OCI-M2 (cell line): ENCODE data around the gene ZNF611.
"Not testable (repeated sequence)": the region's sequence is repeated elsewhere in the genome, so short reads cannot be mapped to it uniquely, and the experiment has no call there.

ENCODE experiments used
- DNase-seq: peaks from one replicate; lab custom pipeline; 2025; ENCODE audit not compliant: unreplicated experiment; lab: John Stamatoyannopoulos, UW

Gene ZNF611

GRCh38 chr19:52687684-52688083, 47.2 kb downstream of the ZNF611 start:
- DNase-seq, result no peak

- DNase-seq, result no peak
Observed at GRCh38 chr19:52685811-52686210, 49.0 kb downstream of the ZNF611 start.

DNA sequence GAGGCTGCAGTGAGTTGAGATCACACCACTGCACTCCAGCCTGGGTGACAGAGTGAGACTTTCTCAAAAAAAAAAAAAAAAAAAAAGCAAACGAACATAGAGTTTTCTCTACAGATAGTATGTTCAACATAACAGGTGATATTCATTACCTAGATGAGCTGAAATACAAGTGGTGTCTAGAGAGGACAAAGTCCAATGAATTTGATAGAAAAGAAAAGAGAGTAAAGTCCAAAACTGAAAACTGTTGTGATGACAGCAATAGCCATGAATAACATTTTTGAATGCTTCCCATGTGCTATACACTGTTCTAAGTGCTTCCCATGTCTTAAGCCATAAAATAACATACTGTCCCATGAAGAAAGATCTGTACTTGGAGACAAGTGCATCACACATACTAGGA, 53.6 kb downstream of the ZNF611 start:
- not testable (repeated sequence) for DNase-seq

- DNase-seq, result no peak
Observed at GRCh38 chr19:52679598-52679997, 55.2 kb downstream of the ZNF611 start.

DNA sequence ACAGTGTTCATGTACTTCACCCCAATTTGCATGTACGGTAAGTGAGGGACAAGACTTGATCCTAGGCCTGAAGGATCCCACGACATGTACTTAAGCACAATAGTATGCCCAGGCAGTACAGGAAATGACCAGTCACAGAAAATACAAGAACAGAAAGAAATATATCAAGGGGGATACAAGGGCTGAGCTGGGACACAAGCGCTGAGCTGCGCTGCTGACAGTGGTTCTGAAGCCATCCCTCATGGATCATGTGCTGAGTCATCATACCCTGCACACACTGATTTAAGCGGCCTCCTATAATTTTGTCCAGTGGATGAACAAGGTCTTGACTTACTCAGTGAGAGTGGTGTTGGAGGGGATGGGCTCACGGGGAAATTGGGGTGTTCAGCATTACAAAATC, 59.6 kb downstream of the ZNF611 start:
- DNase-seq, result not testable (repeated sequence)

DNA sequence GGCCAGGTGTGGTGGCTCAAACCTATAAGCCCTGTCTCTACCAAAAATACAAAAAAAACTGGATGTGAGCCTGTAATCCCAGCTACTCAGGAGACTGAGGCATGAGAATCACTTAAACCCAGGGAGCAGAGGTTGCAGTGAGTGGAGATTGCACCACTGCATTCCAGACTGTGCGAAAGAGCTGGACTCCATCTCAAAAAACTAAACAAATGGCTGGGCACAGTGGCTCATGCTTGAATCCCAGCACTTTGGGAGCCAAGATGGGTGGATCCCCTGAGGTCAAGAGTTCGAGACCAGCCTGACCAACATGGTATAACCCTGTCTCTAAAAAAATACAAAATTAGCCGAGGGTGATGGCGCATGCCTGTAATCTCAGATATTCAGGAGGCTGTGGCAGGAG, 61.8 kb downstream of the ZNF611 start:
- DNase-seq, result no peak

DNA sequence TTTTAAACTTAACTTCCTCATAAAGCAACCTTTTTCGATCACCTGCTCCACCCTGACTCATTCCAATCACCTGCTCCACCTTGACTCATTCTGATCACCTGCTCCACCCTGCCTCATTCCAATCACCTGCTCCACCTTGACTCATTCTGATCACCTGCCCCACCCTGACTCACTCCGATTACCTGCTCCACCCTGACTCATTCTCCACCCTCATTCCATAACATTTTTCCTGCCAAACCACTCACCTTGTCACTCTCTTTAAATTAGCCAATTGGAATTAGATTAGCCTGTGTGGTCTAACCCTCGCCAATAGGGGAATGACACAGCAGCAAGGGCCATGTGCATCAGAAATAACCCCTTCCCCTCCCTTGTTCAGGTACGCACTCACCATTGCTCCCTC, 64.8 kb downstream of the ZNF611 start:
- DNase-seq, result no peak

DNA sequence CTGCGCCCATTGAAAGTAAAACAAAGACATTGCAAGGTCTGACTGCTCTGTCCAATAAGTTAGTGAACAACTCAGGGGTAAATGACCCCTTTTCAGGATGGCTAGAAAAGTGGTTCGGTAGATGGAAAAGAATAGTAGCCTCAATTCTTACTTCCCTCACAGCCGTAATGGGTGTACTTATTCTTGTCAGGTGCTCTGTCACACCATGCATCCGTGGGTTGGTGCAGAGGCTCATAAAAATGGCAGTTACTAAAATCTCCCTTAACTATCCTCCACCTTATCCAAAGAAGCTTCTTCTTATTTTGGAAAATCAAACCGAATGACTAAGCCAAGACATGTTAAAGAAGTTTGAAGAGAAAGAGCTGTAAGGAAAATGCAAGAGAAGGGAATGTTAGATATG, 65.3 kb downstream of the ZNF611 start:
- no peak for DNase-seq

DNA sequence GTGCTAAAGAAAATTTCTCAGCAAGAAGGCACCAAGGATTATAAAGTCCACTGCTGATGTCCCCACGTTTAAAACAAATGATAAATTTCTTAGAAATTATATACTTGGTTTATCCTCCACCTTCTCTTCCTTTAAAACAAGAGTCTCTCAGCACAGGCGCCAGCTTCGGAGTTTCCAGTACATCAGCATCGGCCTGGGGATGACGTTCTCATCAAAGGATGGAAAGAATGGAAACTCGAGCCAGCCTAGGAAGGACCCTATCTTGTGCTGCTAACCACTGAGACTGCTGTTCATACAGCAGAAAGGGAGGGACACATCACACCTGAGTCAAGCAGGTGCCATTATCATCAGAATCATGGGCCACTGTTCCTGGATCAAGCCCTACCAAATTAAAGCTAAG, 66.9 kb downstream of the ZNF611 start:
- no peak for DNase-seq

DNA sequence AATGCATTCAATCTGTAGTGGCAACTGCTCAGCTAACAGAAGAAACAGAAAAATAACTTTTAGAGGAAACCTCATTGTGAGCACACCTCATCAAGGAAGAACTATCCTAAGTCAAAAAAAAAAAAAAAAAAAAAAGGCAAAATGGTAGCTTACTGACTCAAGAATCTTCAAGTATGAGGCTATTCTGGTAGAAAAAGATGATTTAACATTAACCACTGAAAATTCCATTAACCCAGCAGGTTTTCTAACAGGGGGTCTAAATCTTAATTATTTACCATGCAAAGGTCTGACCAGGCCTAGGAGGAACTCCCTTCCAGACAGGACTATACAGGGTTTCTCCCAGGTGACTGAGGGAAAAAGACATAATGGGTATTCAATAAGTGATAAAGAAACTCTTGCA, 68.3 kb downstream of the ZNF611 start:
- no peak for DNase-seq

GRCh38 chr19:52665529-52665928, 69.3 kb downstream of the ZNF611 start:
- no peak for DNase-seq

- no peak for DNase-seq
Observed at GRCh38 chr19:52665027-52665426, 69.8 kb downstream of the ZNF611 start.

DNA sequence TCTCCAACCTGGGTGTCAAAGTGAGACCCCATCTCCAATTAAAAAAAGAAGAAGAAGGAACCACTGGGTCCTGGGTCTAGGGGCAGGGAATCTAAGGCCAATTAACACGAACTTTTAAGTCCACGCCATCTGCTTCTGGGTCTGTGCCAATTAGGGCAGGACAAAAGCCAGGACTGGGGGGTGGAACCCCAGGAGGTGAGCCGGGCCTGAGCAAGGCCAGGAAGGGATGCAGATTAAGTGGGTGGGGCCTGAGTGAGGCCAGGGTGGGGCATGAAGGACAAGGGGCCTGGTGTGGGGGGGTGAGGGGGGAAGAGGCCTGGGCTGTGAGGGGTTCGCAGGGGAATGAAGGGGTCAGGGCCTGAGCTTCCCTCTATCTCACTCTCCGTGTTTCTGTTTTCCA, 70.4 kb downstream of the ZNF611 start:
- DNase-seq, result no peak

GRCh38 chr19:52662631-52663030, 72.2 kb downstream of the ZNF611 start:
- DNase-seq, result no peak

- DNase-seq, result no peak
Observed at GRCh38 chr19:52660981-52661380, 73.9 kb downstream of the ZNF611 start.

DNA sequence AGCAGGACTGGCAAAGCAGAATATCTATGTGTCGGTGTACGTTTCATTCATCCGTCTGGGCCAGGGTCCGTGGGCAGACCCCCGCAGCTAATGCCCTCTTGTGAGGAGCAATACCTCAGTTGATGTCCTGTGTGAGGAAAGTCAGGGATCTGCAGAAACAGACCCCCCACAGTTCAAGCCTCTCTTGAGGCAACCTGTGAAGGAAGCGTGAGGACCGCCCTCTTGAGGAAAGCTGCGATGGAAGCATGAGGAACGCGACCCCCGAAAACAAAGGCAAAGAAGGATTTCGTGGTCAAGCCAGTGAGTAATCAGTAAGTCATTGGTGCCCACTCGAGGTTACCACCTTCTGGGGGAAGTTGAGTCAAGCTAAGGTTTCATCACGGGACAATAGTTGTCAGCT, 75.8 kb downstream of the ZNF611 start:
- DNase-seq, result no peak

- no peak for DNase-seq
Observed at GRCh38 chr19:52658595-52658994, 76.2 kb downstream of the ZNF611 start.

DNA sequence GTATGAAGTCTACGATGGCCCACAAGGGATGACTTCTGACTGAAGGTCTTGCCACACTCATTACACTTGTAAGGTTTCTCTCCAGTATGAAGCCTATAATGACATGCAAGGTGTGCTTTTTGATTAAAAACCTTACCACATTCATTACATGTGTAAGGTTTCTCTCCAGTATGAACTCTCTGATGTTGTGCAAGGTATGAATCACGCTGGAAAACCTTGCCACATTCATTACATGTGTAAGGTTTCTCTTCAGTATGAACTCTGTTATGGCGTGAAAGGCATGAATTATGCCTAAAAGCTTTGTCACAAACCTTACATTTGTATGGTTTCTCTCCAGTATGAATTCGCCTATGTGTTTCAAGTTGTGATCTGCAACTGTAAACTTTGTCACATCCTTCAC, 81.7 kb downstream of the ZNF611 start:
- DNase-seq, result no peak
